CD14-positive monocyte (primary cell): ENCODE results near the gene LOX. TPM values are rescaled to one million over a fixed set of nuclear protein-coding genes. Genes with fewer than 3 reads are reported as not detected.

Source experiments
- DNase-seq, 3 donors: peaks; one replicate each; pipeline ENCODE4 v3.0.0-alpha.2; 2011 to 2022
- H2AFZ ChIP-seq: 2 replicates; pipeline ENCODE4 v1.6.0; 2012; ENCODE audit warnings: mild to moderate bottlenecking, low read depth, low read length, inconsistent platforms; ENCODE audit not compliant: insufficient read depth, poor library complexity, severe bottlenecking
- H3K27ac ChIP-seq, 2 donors: 1 replicate in 1 of 2; 2 replicates in 1 of 2; pipeline ENCODE4 v1.5.1; 2012 to 2013; ENCODE audit warnings: low read length in 2 of 2, control low read depth in 1 of 2, inconsistent platforms in 1 of 2, low read depth in 1 of 2, mild to moderate bottlenecking in 1 of 2
- H3K27me3 ChIP-seq, 2 donors: one replicate each; pipeline versions ENCODE4 v1.6.0 to v1.6.1; 2011 to 2013; ENCODE audit warnings: low read length in 2 of 2; ENCODE audit not compliant: control insufficient read depth in 2 of 2, insufficient read depth in 2 of 2
- H3K36me3 ChIP-seq, 2 donors: replicated peaks in 1 of 2; 1 replicate in 1 of 2; 2 replicates in 1 of 2; pipeline versions ENCODE4 v1.5.1 to v1.6.1; 2012 to 2013; ENCODE audit warnings: low read length in 2 of 2, control low read depth in 1 of 2, inconsistent platforms in 1 of 2, mild to moderate bottlenecking in 1 of 2; ENCODE audit not compliant: insufficient read depth in 2 of 2, control insufficient read depth in 1 of 2
- H3K4me1 ChIP-seq, 2 donors: 1 replicate in 1 of 2; 2 replicates in 1 of 2; pipeline versions ENCODE4 v1.5.1 to v1.6.1; 2012 to 2013; ENCODE audit warnings: low read length in 2 of 2, control low read depth in 1 of 2, inconsistent platforms in 1 of 2, mild to moderate bottlenecking in 1 of 2, moderate library complexity in 1 of 2; ENCODE audit not compliant: insufficient read depth in 2 of 2, control insufficient read depth in 1 of 2
- H3K4me2 ChIP-seq: replicated peaks from 2 replicates; pipeline ENCODE3; 2012; ENCODE audit warnings: low read length, moderate library complexity, mild to moderate bottlenecking; ENCODE audit not compliant: poor library complexity, severe bottlenecking; ENCODE audit errors: extremely low read depth
- H3K4me3 ChIP-seq, 3 experiments: fragments of 200-600 bp in 1 of 3; sonication (generic) in 1 of 3; replicated peaks in 1 of 3; 1 replicate in 2 of 3; 2 replicates in 1 of 3; pipeline ENCODE4 v1.5.1; 2011 to 2013; ENCODE audit warnings: low read length in 3 of 3, mild to moderate bottlenecking in 3 of 3, control low read depth in 2 of 3, low read depth in 2 of 3, inconsistent platforms in 1 of 3, moderate library complexity in 1 of 3
- H3K79me2 ChIP-seq: 2 replicates; pipeline ENCODE4 v1.6.0; 2012; ENCODE audit warnings: mild to moderate bottlenecking, control low read depth, inconsistent platforms, low read length, moderate library complexity; ENCODE audit not compliant: insufficient read depth
- H3K9ac ChIP-seq: 2 replicates; pipeline ENCODE4 v1.6.0; 2017; ENCODE audit warnings: low read length, mild to moderate bottlenecking; ENCODE audit not compliant: insufficient read depth, poor library complexity, severe bottlenecking
- H3K9me3 ChIP-seq, 2 donors: replicated peaks in 1 of 2; 1 replicate in 1 of 2; 2 replicates in 1 of 2; pipeline versions ENCODE4 v1.5.1 to v1.6.1; 2012 to 2013; ENCODE audit warnings: low read length in 2 of 2, control low read depth in 1 of 2; ENCODE audit not compliant: control insufficient read depth in 1 of 2, insufficient read depth in 1 of 2
- H4K20me1 ChIP-seq: 2 replicates; pipeline ENCODE4 v1.6.0; 2012; ENCODE audit warnings: mild to moderate bottlenecking, low read length, control low read depth, moderate library complexity; ENCODE audit not compliant: insufficient read depth
- H3K27ac Mint-ChIP-seq, 7 donors: one replicate each; pipeline ENCODE4 v1.8.0; 2020; ENCODE audit warnings: mild to moderate bottlenecking in 7 of 7, mixed read lengths in 7 of 7, moderate library complexity in 6 of 7, inconsistent platforms in 2 of 7
- H3K27me3 Mint-ChIP-seq, 3 donors: one replicate each; pipeline ENCODE4 v1.8.0; 2021 to 2022; ENCODE audit warnings: low read depth in 3 of 3, mild to moderate bottlenecking in 3 of 3, mixed read lengths in 3 of 3, moderate library complexity in 3 of 3, inconsistent platforms in 1 of 3
- H3K36me3 Mint-ChIP-seq, 2 donors: one replicate each; pipeline ENCODE4 v1.8.0; 2020; ENCODE audit warnings: mixed read lengths in 2 of 2, inconsistent platforms in 1 of 2, mild to moderate bottlenecking in 1 of 2
- H3K4me1 Mint-ChIP-seq: one replicate; pipeline ENCODE4 v1.8.0; 2020; ENCODE audit warnings: mild to moderate bottlenecking, mixed read lengths
- H3K4me3 Mint-ChIP-seq, 2 donors: one replicate each; pipeline ENCODE4 v1.8.0; 2020; ENCODE audit warnings: mild to moderate bottlenecking in 2 of 2, mixed read lengths in 2 of 2, moderate library complexity in 1 of 2
- H3K9me3 Mint-ChIP-seq, 7 donors: one replicate each; pipeline ENCODE4 v1.8.0; 2020 to 2022; ENCODE audit warnings: mixed read lengths in 7 of 7, mild to moderate bottlenecking in 6 of 7, moderate library complexity in 6 of 7, inconsistent platforms in 2 of 7
- WGBS: methylation state at CpG from one replicate; pipeline ENCODE4 v1.1.5; 2013; ENCODE audit warnings: missing lambda C conversion rate; ENCODE audit not compliant: insufficient coverage; 5-methylcytosine and 5-hydroxymethylcytosine counted together
- intact Hi-C, 2 donors: fragments of 100-400 bp; cut with micrococcal nuclease; formaldehyde crosslinking; loops; one replicate each; pipeline versions ENCODE4 v1.15.0 to v1.15.1; 2023
- polyA plus RNA-seq, 3 donors: library from polyadenylated mRNA; depleted of rRNA in 1 of 3; unstranded in 2 of 3; stranded (reverse) in 1 of 3; fragments of 300-500 nt in 2 of 3; fragments of >200 nt in 1 of 3; fragmentation: Illumina TruSeq in 2 of 3; gene quantifications; 1 replicate in 2 of 3; 2 replicates in 1 of 3; pipeline ENCODE4 v1.2.3, GENCODE V29; 2012 to 2021
- TF ChIP-seq, protein P1 (sequence below): fragments of 200-600 bp; IDR thresholded peaks from one replicate; pipeline ENCODE4 v1.8.0; 2022; ENCODE audit warnings: antibody characterized with exemption, mild to moderate bottlenecking

The LOX gene
- polyA plus RNA-seq, 3 donors = not detected

DNA sequence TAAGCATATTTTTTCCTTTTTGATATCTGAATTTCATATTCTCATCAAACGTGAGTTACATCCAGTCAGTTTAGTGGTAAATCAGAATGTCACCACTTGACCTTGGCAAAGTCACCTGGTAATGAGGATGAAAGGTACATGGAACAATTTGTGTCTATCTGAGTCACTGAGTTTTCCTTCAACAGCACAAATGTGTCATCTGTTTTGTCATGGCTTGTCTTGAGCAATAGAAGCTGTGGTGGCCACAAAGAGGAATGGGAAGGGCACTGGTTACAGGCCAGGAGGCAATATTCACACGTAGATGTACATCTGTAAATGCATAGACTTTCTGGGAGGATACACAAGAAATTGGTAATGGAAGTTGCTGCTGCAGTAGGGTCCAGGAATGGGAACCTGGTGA lies 42.9 kb upstream of the LOX start:
- no peak overlapping the region for H3K27ac Mint-ChIP-seq
- Histone ChIP-seq H3K4me3 (no peak overlapping the region), H3K9ac (no peak overlapping the region), H3K4me2 (no peak overlapping the region), H3K27ac (no peak overlapping the region), H3K79me2 (no peaks in the 10 kb centered on the region), H2AFZ (no peak overlapping the region), H4K20me1 (no peaks in the 10 kb centered on the region), H3K27me3 (no peaks in the 10 kb centered on the region), H3K36me3 (no peaks in the 10 kb centered on the region), H3K4me1 (no peaks in the 10 kb centered on the region), H3K9me3 (no peaks in the 10 kb centered on the region)
- peaks cover 0 to 2% (median 1%) of the 10 kb centered on the region in 3 donors for H3K27me3 Mint-ChIP-seq
- H3K36me3 Mint-ChIP-seq = no peaks in the 10 kb centered on the region
- intact Hi-C loops = no loop called here
- peaks cover 0 to 3% (median 0%) of the 10 kb centered on the region in 7 donors for H3K9me3 Mint-ChIP-seq
- WGBS = 7% methylated on average over 1 of the region's 2 CpGs
- DNase-seq = no peak
- H3K4me1 Mint-ChIP-seq = no peaks in the 10 kb centered on the region
- H3K4me3 Mint-ChIP-seq = no peak overlapping the region
- TF ChIP-seq, protein P1, sequence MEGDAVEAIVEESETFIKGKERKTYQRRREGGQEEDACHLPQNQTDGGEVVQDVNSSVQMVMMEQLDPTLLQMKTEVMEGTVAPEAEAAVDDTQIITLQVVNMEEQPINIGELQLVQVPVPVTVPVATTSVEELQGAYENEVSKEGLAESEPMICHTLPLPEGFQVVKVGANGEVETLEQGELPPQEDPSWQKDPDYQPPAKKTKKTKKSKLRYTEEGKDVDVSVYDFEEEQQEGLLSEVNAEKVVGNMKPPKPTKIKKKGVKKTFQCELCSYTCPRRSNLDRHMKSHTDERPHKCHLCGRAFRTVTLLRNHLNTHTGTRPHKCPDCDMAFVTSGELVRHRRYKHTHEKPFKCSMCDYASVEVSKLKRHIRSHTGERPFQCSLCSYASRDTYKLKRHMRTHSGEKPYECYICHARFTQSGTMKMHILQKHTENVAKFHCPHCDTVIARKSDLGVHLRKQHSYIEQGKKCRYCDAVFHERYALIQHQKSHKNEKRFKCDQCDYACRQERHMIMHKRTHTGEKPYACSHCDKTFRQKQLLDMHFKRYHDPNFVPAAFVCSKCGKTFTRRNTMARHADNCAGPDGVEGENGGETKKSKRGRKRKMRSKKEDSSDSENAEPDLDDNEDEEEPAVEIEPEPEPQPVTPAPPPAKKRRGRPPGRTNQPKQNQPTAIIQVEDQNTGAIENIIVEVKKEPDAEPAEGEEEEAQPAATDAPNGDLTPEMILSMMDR = no peak

- TF ChIP-seq, protein P1 = no peak
- intact Hi-C loops = no loop called here
- Histone ChIP-seq H3K79me2 (no peaks in the 10 kb centered on the region), H3K36me3 (no peaks in the 10 kb centered on the region), H3K27ac (no peak overlapping the region), H3K4me3 (no peak overlapping the region), H3K27me3 (no peaks in the 10 kb centered on the region), H3K4me1 (no peaks in the 10 kb centered on the region), H3K4me2 (no peak overlapping the region), H2AFZ (no peak overlapping the region), H3K9me3 (no peaks in the 10 kb centered on the region), H3K9ac (no peak overlapping the region), H4K20me1 (no peaks in the 10 kb centered on the region)
- WGBS = 100% methylated on average over 1 of the region's 2 CpGs
- Mint-ChIP-seq H3K36me3 (no peaks in the 10 kb centered on the region), H3K4me3 (no peak overlapping the region), H3K27me3 (peaks cover 0 to 2% (median 1%) of the 10 kb centered on the region in 3 donors), H3K9me3 (peaks cover 0 to 3% (median 0%) of the 10 kb centered on the region in 7 donors), H3K4me1 (no peaks in the 10 kb centered on the region), H3K27ac (no peak overlapping the region)
- DNase-seq = no peak
Observed at GRCh38 chr5:122120493-122120892, 42.4 kb upstream of the LOX start.
